Gastrocnemius medialis (tissue), 4 donors: ENCODE data around the gene FIGNL1.

Source experiments
- POLR2A ChIP-seq, 2 donors: fragments of 450-650 bp; IDR thresholded peaks; one replicate each; pipeline ENCODE4 v1.6.1; 2017; ENCODE audit warnings: antibody characterized with exemption in 2 of 2, mild to moderate bottlenecking in 2 of 2, moderate library complexity in 2 of 2
- TF ChIP-seq, protein P1 (sequence below), 5 experiments: fragments of 450-650 bp in 3 of 5; fragments of 200-600 bp in 2 of 5; sonication (generic) in 2 of 5; IDR thresholded peaks in 4 of 5; conservative IDR thresholded peaks in 1 of 5; 1 replicate in 4 of 5; 2 replicates in 1 of 5; pipeline ENCODE4 v1.5.1; 2016 to 2019; ENCODE audit warnings: antibody characterized with exemption in 5 of 5, mild to moderate bottlenecking in 3 of 5, moderate library complexity in 3 of 5

DNA sequence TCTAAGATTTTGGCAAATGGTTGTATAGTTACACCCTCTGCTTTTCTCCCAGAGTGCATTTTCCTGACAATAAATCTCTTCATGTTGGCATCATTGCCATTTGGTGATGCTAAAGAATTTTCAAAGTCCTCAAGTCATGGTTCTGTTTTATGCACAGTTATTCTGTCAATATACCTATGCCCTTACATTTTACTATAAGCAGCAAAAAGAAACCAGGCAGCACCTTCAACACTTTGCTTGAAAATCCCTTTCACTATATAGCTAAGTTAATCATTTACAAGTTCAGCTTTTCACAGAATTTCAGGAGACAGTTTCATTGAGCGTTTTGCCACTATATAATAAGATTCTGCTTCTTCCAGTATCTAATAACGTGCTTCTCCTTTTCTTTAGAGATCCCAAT lies 22.6 kb downstream of the FIGNL1 start:
- TF ChIP-seq, protein P1, sequence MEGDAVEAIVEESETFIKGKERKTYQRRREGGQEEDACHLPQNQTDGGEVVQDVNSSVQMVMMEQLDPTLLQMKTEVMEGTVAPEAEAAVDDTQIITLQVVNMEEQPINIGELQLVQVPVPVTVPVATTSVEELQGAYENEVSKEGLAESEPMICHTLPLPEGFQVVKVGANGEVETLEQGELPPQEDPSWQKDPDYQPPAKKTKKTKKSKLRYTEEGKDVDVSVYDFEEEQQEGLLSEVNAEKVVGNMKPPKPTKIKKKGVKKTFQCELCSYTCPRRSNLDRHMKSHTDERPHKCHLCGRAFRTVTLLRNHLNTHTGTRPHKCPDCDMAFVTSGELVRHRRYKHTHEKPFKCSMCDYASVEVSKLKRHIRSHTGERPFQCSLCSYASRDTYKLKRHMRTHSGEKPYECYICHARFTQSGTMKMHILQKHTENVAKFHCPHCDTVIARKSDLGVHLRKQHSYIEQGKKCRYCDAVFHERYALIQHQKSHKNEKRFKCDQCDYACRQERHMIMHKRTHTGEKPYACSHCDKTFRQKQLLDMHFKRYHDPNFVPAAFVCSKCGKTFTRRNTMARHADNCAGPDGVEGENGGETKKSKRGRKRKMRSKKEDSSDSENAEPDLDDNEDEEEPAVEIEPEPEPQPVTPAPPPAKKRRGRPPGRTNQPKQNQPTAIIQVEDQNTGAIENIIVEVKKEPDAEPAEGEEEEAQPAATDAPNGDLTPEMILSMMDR (IDR thresholded peaks at IDR 0.05 in 4 of 5, conservative IDR thresholded peaks at IDR 0.05 in 1 of 5) = no peak
- TF ChIP-seq POLR2A (IDR thresholded peaks at IDR 0.05) = no peak
